Naive thymus-derived CD4-positive, alpha-beta T cell (primary cell): ENCODE results near the gene CAMK2G. TPM values are rescaled to one million over a fixed set of nuclear protein-coding genes. Genes with fewer than 3 reads are reported as not detected.

Source experiments
- ATAC-seq: fragments of 150-1000 bp; cut with Tn5 transposase; 2 replicates; pipeline ENCODE4 v1.10.0; 2021; ENCODE audit warnings: mild to moderate bottlenecking, moderate library complexity
- CTCF ChIA-PET: fragments of 350-600 bp; sonication (Branson Sonifier 250); formaldehyde crosslinking; loops from one replicate; lab custom pipeline; 2021; ENCODE audit warnings: antibody characterized with exemption; lab: Charles Lee
- POLR2A ChIA-PET: fragments of 350-600 bp; sonication (Branson Sonifier 250); formaldehyde crosslinking; loops from one replicate; lab custom pipeline; 2021; ENCODE audit warnings: antibody characterized with exemption, inconsistent platforms; lab: Charles Lee
- DNase-seq, 9 donors: peaks; one replicate each; pipeline versions ENCODE4 v3.0.0 to v3.0.0-alpha.2; 2020 to 2022; ENCODE audit warnings: mixed read lengths in 1 of 9
- H3K27ac ChIP-seq: one replicate; pipeline ENCODE4 v1.7.0; 2013; ENCODE audit warnings: mild to moderate bottlenecking, low read depth, low read length, moderate library complexity
- H3K27me3 ChIP-seq, 2 donors: one replicate each; pipeline ENCODE4 v1.7.0; 2013; ENCODE audit warnings: low read length in 2 of 2, mild to moderate bottlenecking in 2 of 2, moderate library complexity in 2 of 2; ENCODE audit not compliant: control insufficient read depth in 2 of 2, insufficient read depth in 2 of 2
- H3K36me3 ChIP-seq, 3 experiments: 1 replicate in 2 of 3; 2 replicates in 1 of 3; pipeline ENCODE4 v1.7.0; 2013; ENCODE audit warnings: low read length in 3 of 3, mild to moderate bottlenecking in 3 of 3, moderate library complexity in 1 of 3; ENCODE audit not compliant: insufficient read depth in 3 of 3, control insufficient read depth in 2 of 3
- H3K4me1 ChIP-seq, 2 donors: one replicate each; pipeline ENCODE4 v1.7.0; 2013; ENCODE audit warnings: low read length in 2 of 2, mild to moderate bottlenecking in 2 of 2, moderate library complexity in 1 of 2; ENCODE audit not compliant: control insufficient read depth in 2 of 2, insufficient read depth in 2 of 2
- H3K4me3 ChIP-seq: 2 replicates; pipeline ENCODE4 v1.7.0; 2013; ENCODE audit warnings: mild to moderate bottlenecking, low read length
- H3K9me3 ChIP-seq, 3 experiments: 1 replicate in 2 of 3; 2 replicates in 1 of 3; pipeline ENCODE4 v1.7.0; 2013; ENCODE audit warnings: low read length in 3 of 3; ENCODE audit not compliant: control insufficient read depth in 2 of 3
- H3K27ac Mint-ChIP-seq, 9 donors: one replicate each; pipeline ENCODE4 v1.8.0; 2020 to 2022; ENCODE audit warnings: mixed read lengths in 9 of 9, mild to moderate bottlenecking in 8 of 9, moderate library complexity in 5 of 9, inconsistent platforms in 2 of 9
- H3K27me3 Mint-ChIP-seq, 5 donors: one replicate each; pipeline ENCODE4 v1.8.0; 2021 to 2022; ENCODE audit warnings: mixed read lengths in 5 of 5, mild to moderate bottlenecking in 1 of 5
- H3K36me3 Mint-ChIP-seq, 5 donors: one replicate each; pipeline ENCODE4 v1.8.0; 2020 to 2022; ENCODE audit warnings: mixed read lengths in 5 of 5, mild to moderate bottlenecking in 3 of 5, inconsistent platforms in 1 of 5
- H3K4me1 Mint-ChIP-seq, 7 donors: one replicate each; pipeline ENCODE4 v1.8.0; 2020 to 2022; ENCODE audit warnings: mixed read lengths in 7 of 7, mild to moderate bottlenecking in 3 of 7, inconsistent platforms in 1 of 7
- H3K4me3 Mint-ChIP-seq, 10 donors: one replicate each; pipeline ENCODE4 v1.8.0; 2020 to 2022; ENCODE audit warnings: mild to moderate bottlenecking in 10 of 10, mixed read lengths in 10 of 10, moderate library complexity in 6 of 10, inconsistent platforms in 2 of 10
- H3K9me3 Mint-ChIP-seq, 11 donors: one replicate each; pipeline ENCODE4 v1.8.0; 2020 to 2022; ENCODE audit warnings: mixed read lengths in 11 of 11, mild to moderate bottlenecking in 4 of 11, inconsistent platforms in 1 of 11, moderate library complexity in 1 of 11
- intact Hi-C, 2 donors: fragments of 100-400 bp; cut with micrococcal nuclease; formaldehyde crosslinking; loops; one replicate each; pipeline ENCODE4 v1.15.1; 2023
- polyA plus RNA-seq, 2 donors: library from polyadenylated mRNA; unstranded; fragments of 300-500 nt; fragmentation: Illumina TruSeq; gene quantifications; one replicate each; pipeline ENCODE4 v1.2.3, GENCODE V29; 2021
- total RNA-seq, 6 experiments: library from RNA in 5 of 6; stranded (reverse) in 5 of 6; gene quantifications; 1 replicate in 5 of 6; 2 replicates in 1 of 6; pipeline ENCODE4 v1.2.3 and lab custom pipeline; 2021 to 2026

The CAMK2G gene
- total and polyA plus RNA-seq, 7 experiments from 2014 or later: 5.6 to 70.9 (median 54.6) TPM

DNA sequence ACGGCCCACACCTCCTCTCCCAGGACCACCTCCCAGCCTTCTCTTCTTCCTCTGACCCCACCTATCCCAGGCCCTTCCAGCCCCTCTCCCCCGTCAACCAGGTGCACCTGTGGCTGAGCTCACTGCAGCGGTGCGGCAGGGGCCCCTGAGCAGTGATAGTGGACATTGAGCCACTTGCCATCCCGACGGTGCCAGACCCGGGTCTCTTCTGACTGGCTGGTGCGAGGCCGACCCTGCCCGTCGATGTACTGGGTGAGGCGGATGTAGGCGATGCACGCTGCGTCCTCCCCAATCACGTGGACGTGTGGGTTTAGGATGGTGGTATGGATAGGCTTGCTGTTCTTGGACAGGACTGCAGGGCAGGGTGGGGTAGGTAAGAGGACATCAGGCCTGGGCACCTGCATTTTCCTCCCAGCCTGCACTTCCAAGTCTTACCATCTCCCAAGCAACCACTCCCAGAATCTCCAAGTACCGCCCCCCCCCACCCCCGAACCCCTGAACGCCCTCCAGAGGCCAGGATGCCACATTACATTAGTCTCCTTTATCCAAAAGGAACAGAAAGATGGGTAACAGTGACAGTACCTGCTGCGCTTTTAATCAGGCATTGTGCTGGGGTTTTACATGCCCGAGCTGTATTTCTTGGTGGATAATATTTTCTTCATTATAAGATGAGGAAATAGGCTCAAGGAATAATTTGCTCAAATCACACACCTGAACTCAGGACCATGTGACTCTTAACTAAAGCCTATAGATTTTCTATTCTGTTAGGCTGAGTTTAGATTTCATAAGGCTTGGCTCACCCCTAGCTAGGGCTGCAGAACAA lies 59.2 kb downstream of the CAMK2G start:
- no peak overlapping the region for H3K27ac ChIP-seq
- ATAC-seq (no peak), DNase-seq (no peak)
- Mint-ChIP-seq H3K4me3 (no peak overlapping the region), H3K9me3 (peaks cover 0 to 2% (median 0%) of the 10 kb centered on the region in 11 donors), H3K36me3 (peaks cover 0 to 56% (median 19%) of the 10 kb centered on the region in 5 donors), H3K27ac (peak overlapping the region in 3 of 9 donors; percentile 41 to 53 (median 46)), H3K27me3 (no peaks in the 10 kb centered on the region), H3K4me1 (peaks cover 5 to 19% (median 12%) of the 10 kb centered on the region in 7 donors)
- peaks cover 0 to 74% (median 8%) of the 10 kb centered on the region in 3 experiments for H3K36me3 ChIP-seq
- no peaks in the 10 kb centered on the region for H3K9me3 ChIP-seq
- ChIA-PET POLR2A (interaction anchor here (1.0 to 1.5 kb wide), 4 partner anchors 39 to 319 kb away, joined by 3 to 7 read pairs (median 4); partner anchors contain the start of genes CAMK2G and PPP3CB), CTCF (no interaction called here)
- H3K4me1 ChIP-seq: peaks cover under 1 to 5% of the 10 kb centered on the region in 2 donors
- no peak overlapping the region for H3K4me3 ChIP-seq
- no peaks in the 10 kb centered on the region for H3K27me3 ChIP-seq
- intact Hi-C loops: loop anchor here in 1 of 2 donors (5.0 kb wide), 1 partner anchor 318 kb away; the partner anchor contains the start of gene PPP3CB

GRCh38 chr10:73814276-73814895 lies 60.0 kb downstream of the CAMK2G start:
- POLR2A ChIA-PET: interaction anchor here (1.0 to 1.5 kb wide), 2 partner anchors 28 to 43 kb away, joined by 3 to 7 read pairs; a partner anchor contains a TSS

DNA sequence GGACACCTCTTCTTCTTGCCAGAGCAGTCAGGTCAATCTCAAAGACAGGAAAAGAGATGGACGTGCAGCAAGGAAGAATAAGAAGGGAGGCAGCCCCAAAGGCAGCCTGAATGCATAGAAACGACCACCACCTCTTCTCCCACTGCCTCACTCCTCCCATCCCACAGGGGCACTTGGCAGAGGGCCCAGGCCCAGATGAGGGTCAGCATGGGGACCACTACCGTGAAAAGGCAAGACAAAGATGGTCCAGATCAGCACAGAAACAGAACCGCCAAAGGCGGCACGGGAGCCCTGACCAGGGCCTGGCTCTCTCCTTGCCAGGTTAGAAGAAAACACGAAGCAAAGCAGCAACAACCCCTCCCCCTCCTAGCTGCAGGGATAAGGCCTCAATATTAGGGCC lies 61.0 kb downstream of the CAMK2G start:
- ATAC-seq: no peak
- Histone ChIP-seq H3K4me3 (no peak overlapping the region), H3K27me3 (no peaks in the 10 kb centered on the region), H3K4me1 (peaks cover 15 to 19% of the 10 kb centered on the region in 2 donors), H3K36me3 (peaks cover 0 to 69% (median 4%) of the 10 kb centered on the region in 3 experiments), H3K9me3 (no peaks in the 10 kb centered on the region), H3K27ac (no peak overlapping the region)
- H3K4me1 Mint-ChIP-seq: peaks cover 23 to 33% (median 27%) of the 10 kb centered on the region in 7 donors
- ChIA-PET CTCF (no interaction called here), POLR2A (interaction anchor here (0.6 to 1.5 kb wide), 5 partner anchors 14 to 371 kb away, joined by 3 to 7 read pairs (median 3); a partner anchor contains a TSS)
- H3K27ac Mint-ChIP-seq: peak overlapping the region; percentile 64 to 91 (median 86)
- DNase-seq: no peak
- H3K9me3 Mint-ChIP-seq: peaks cover 0 to 2% (median 0%) of the 10 kb centered on the region in 11 donors
- no peaks in the 10 kb centered on the region for H3K27me3 Mint-ChIP-seq
- intact Hi-C loops: loop anchor here in 1 of 2 donors (5.0 kb wide), 1 partner anchor 316 kb away; the partner anchor contains the start of gene PPP3CB
- H3K4me3 Mint-ChIP-seq: peak overlapping the region in 2 of 10 donors; percentile 39 to 62
- peaks cover 0 to 50% (median 27%) of the 10 kb centered on the region in 5 donors for H3K36me3 Mint-ChIP-seq

More at GRCh38 chr10:73814276-73814895, 60.0 kb downstream of the CAMK2G start:
- peaks cover 0 to 52% (median 21%) of the 10 kb centered on the region in 5 donors for H3K36me3 Mint-ChIP-seq
- H3K27ac Mint-ChIP-seq: peak overlapping the region in 2 of 9 donors; percentile 41 to 53
- ATAC-seq: no peak
- Histone ChIP-seq H3K27me3 (no peaks in the 10 kb centered on the region), H3K36me3 (peaks cover 0 to 69% (median 7%) of the 10 kb centered on the region in 3 experiments), H3K9me3 (no peaks in the 10 kb centered on the region), H3K4me1 (peaks cover 8 to 11% of the 10 kb centered on the region in 2 donors), H3K27ac (no peak overlapping the region), H3K4me3 (no peak overlapping the region)
- peaks cover 0 to 2% (median 0%) of the 10 kb centered on the region in 11 donors for H3K9me3 Mint-ChIP-seq
- H3K27me3 Mint-ChIP-seq: no peaks in the 10 kb centered on the region
- intact Hi-C loops: loop anchor here in 1 of 2 donors (5.0 kb wide), 1 partner anchor 317 kb away; the partner anchor contains the start of gene PPP3CB
- CTCF ChIA-PET: no interaction called here
- DNase-seq: no peak
- peaks cover 13 to 22% (median 19%) of the 10 kb centered on the region in 7 donors for H3K4me1 Mint-ChIP-seq
- H3K4me3 Mint-ChIP-seq: no peak overlapping the region

GRCh38 chr10:73812657-73813056 lies 61.7 kb downstream of the CAMK2G start:
- Mint-ChIP-seq H3K4me3 (peak overlapping the region; percentile 29 to 95 (median 60)), H3K36me3 (peaks cover 0 to 49% (median 27%) of the 10 kb centered on the region in 5 donors)
- H3K36me3 ChIP-seq: peaks cover 0 to 69% (median 4%) of the 10 kb centered on the region in 3 experiments

GRCh38 chr10:73810735-73811465 lies 63.5 kb downstream of the CAMK2G start:
- Histone ChIP-seq H3K4me1 (peaks cover 26 to 31% of the 10 kb centered on the region in 2 donors), H3K4me3 (peak overlapping the region; percentile 69), H3K9me3 (no peaks in the 10 kb centered on the region), H3K27ac (peak overlapping the region; percentile 97), H3K36me3 (peaks cover 6 to 71% (median 13%) of the 10 kb centered on the region in 3 experiments), H3K27me3 (no peaks in the 10 kb centered on the region)
- H3K4me3 Mint-ChIP-seq: peak overlapping the region; percentile 88 to 97 (median 94)
- ATAC-seq (peak; percentile 18), DNase-seq (peak; percentile 46 to 76 (median 71))
- POLR2A ChIA-PET: interaction anchor here (0.9 to 12.8 kb wide), 13 partner anchors 11 to 315 kb away, joined by 3 to 150 read pairs (median 4); partner anchors contain the start of genes CHCHD1, PPP3CB, SEC24C and ZSWIM8
- no peaks in the 10 kb centered on the region for H3K27me3 Mint-ChIP-seq
- peaks cover 11 to 49% (median 37%) of the 10 kb centered on the region in 5 donors for H3K36me3 Mint-ChIP-seq
- H3K4me1 Mint-ChIP-seq: peaks cover 31 to 54% (median 49%) of the 10 kb centered on the region in 7 donors
- CTCF ChIA-PET: interaction anchor here (2.4 kb wide), 1 partner anchor 69 kb away, joined by 14 read pairs; no protein-coding TSS in a partner anchor
- peaks cover 0 to 2% (median 0%) of the 10 kb centered on the region in 11 donors for H3K9me3 Mint-ChIP-seq
- intact Hi-C loops: loop anchor here (1.0 to 5.0 kb wide), 13 partner anchors 11 to 1300 kb away; partner anchors contain the start of genes SEC24C (in 2 of the 2), ZSWIM8 (in 2 of the 2), CAMK2G (in 1 of the 2) and PPP3CB (in 1 of the 2)
- peak overlapping the region; percentile 94 to 98 (median 96) for H3K27ac Mint-ChIP-seq

More at GRCh38 chr10:73812657-73813056, 61.7 kb downstream of the CAMK2G start:
- no peak for ATAC-seq
- Mint-ChIP-seq H3K9me3 (peaks cover 0 to 2% (median 0%) of the 10 kb centered on the region in 11 donors), H3K4me1 (peaks cover 22 to 37% (median 31%) of the 10 kb centered on the region in 7 donors), H3K27ac (peak overlapping the region; percentile 72 to 91 (median 86)), H3K27me3 (no peaks in the 10 kb centered on the region)
- H3K4me3 ChIP-seq: no peak overlapping the region
- intact Hi-C loops: loop anchor here in 1 of 2 donors (5.0 kb wide), 1 partner anchor 315 kb away; the partner anchor contains the start of gene PPP3CB
- peak overlapping the region; percentile 57 for H3K27ac ChIP-seq
- no peaks in the 10 kb centered on the region for H3K27me3 ChIP-seq
- DNase-seq: no peak
- CTCF ChIA-PET: interaction anchor here (0.6 kb wide), 1 partner anchor 50 kb away, joined by 3 read pairs; no protein-coding TSS in a partner anchor
- H3K4me1 ChIP-seq: peaks cover 19% of the 10 kb centered on the region in 2 donors
- POLR2A ChIA-PET: interaction anchor here (0.6 to 12.8 kb wide), 8 partner anchors 19 to 376 kb away, joined by 3 to 150 read pairs (median 3); partner anchors contain the start of genes CHCHD1 and ZSWIM8
- no peaks in the 10 kb centered on the region for H3K9me3 ChIP-seq
